Thoracic aorta (tissue), 2 donors: ENCODE results near the gene AMT. TPM values are rescaled to one million over a fixed set of nuclear protein-coding genes. Genes with fewer than 3 reads are reported as not detected.

ENCODE experiments used
- ATAC-seq: fragments of 150-250 bp; one replicate; pipeline ENCODE4 v1.8.0; 2017; ENCODE audit warnings: low read depth; ENCODE audit not compliant: insufficient number of reproducible peaks, low FRiP score
- DNase-seq: peaks from one replicate; pipeline ENCODE4 v3.0.0-alpha.2; 2020; ENCODE audit warnings: low spot score
- H3K27ac ChIP-seq, 2 donors: fragments of 200-600 bp; sonication (generic); 1 replicate in 1 of 2; 2 replicates in 1 of 2; pipeline ENCODE4 v1.5.1; 2016; ENCODE audit warnings: mild to moderate bottlenecking in 2 of 2, moderate library complexity in 2 of 2
- H3K27me3 ChIP-seq: fragments of 200-600 bp; sonication (generic); replicated peaks from 2 replicates; pipeline ENCODE4 v1.6.0; 2016; ENCODE audit warnings: mild to moderate bottlenecking; ENCODE audit not compliant: insufficient read depth
- H3K36me3 ChIP-seq: fragments of 200-600 bp; sonication (generic); one replicate; pipeline ENCODE4 v1.5.1; 2016
- H3K4me1 ChIP-seq, 2 donors: fragments of 200-600 bp; sonication (generic); 1 replicate in 1 of 2; 2 replicates in 1 of 2; pipeline versions ENCODE4 v1.5.1 to v1.6.0; 2016; ENCODE audit warnings: low read depth in 2 of 2, mild to moderate bottlenecking in 1 of 2; ENCODE audit not compliant: control insufficient read depth in 1 of 2
- H3K4me3 ChIP-seq: fragments of 200-600 bp; sonication (generic); 2 replicates; pipeline ENCODE4 v1.5.1; 2016; ENCODE audit warnings: mild to moderate bottlenecking
- H3K9me3 ChIP-seq: fragments of 200-600 bp; sonication (generic); 2 replicates; pipeline ENCODE4 v1.5.1; 2016
- CTCF ChIP-seq: fragments of 200-600 bp; sonication (generic); IDR thresholded peaks from one replicate; pipeline ENCODE4 v1.5.1; 2019; ENCODE audit warnings: antibody characterized with exemption
- total RNA-seq, 2 donors: library from RNA; depleted of rRNA; stranded (reverse); fragments of >200 nt; gene quantifications; one replicate each; pipeline versions ENCODE4 v1.1.0 to v1.2.3, GENCODE V29; 2016

AMT gene
- total RNA-seq, 2 donors from 2014 or later, result 7.0 to 7.2 TPM

GRCh38 chr3:49421890-49422378, 339 bp downstream of the AMT start:
- peaks cover 2 to 4% of the 10 kb centered on the region in 2 donors for H3K4me1 ChIP-seq
- H3K27me3 ChIP-seq, result no peaks in the 10 kb centered on the region
- DNase-seq (no peak), ATAC-seq (no peak)
- TF ChIP-seq CTCF, result no peak
- no peaks in the 10 kb centered on the region for H3K9me3 ChIP-seq
- H3K4me3 ChIP-seq, result peak overlapping the region; percentile 63
- peaks cover 13% of the 10 kb centered on the region for H3K36me3 ChIP-seq
- peak overlapping the region; percentile 6 to 59 for H3K27ac ChIP-seq

- Histone ChIP-seq H3K27ac (no peak overlapping the region), H3K4me3 (no peak overlapping the region), H3K36me3 (peaks cover 6% of the 10 kb centered on the region), H3K9me3 (no peaks in the 10 kb centered on the region), H3K4me1 (peaks cover 19 to 31% of the 10 kb centered on the region in 2 donors), H3K27me3 (no peaks in the 10 kb centered on the region)
- no peak for TF ChIP-seq CTCF
- DNase-seq (no peak), ATAC-seq (no peak)
Measured at GRCh38 chr3:49417516-49418120, 4.7 kb downstream of the AMT start.

GRCh38 chr3:49416867-49417266, 5.4 kb downstream of the AMT start:
- Histone ChIP-seq H3K9me3 (no peaks in the 10 kb centered on the region), H3K27ac (no peak overlapping the region), H3K4me3 (no peak overlapping the region), H3K27me3 (no peaks in the 10 kb centered on the region), H3K4me1 (peaks cover 17 to 31% of the 10 kb centered on the region in 2 donors), H3K36me3 (peaks cover 6% of the 10 kb centered on the region)
- ATAC-seq (no peak), DNase-seq (no peak)
- no peak for TF ChIP-seq CTCF

GRCh38 chr3:49415931-49416601, 6.2 kb downstream of the AMT start:
- no peak for DNase-seq
- Histone ChIP-seq H3K36me3 (peaks cover 6% of the 10 kb centered on the region), H3K27me3 (no peaks in the 10 kb centered on the region), H3K9me3 (no peaks in the 10 kb centered on the region), H3K27ac (peak overlapping the region in 1 of 2 donors; percentile 26), H3K4me1 (peaks cover 17 to 31% of the 10 kb centered on the region in 2 donors), H3K4me3 (no peak overlapping the region)
- no peak for TF ChIP-seq CTCF
- ATAC-seq, result no peak

GRCh38 chr3:49414753-49415152, 7.5 kb downstream of the AMT start:
- H3K36me3 ChIP-seq, result peaks cover 6% of the 10 kb centered on the region
- H3K4me1 ChIP-seq, result peaks cover 25 to 40% of the 10 kb centered on the region in 2 donors
- no peak overlapping the region for H3K4me3 ChIP-seq
- H3K27ac ChIP-seq, result no peak overlapping the region
- no peak for TF ChIP-seq CTCF
- no peaks in the 10 kb centered on the region for H3K9me3 ChIP-seq
- no peaks in the 10 kb centered on the region for H3K27me3 ChIP-seq
- DNase-seq (no peak), ATAC-seq (no peak)
